Thyroid gland (tissue), 4 donors: ENCODE data around the gene TMEM259. TPM values are rescaled to one million over a fixed set of nuclear protein-coding genes. Genes with fewer than 3 reads are reported as not detected.

Source experiments
- DNase-seq, 2 donors: peaks; one replicate each; pipeline ENCODE4 v3.0.0-alpha.2; 2019
- H3K27ac ChIP-seq, 3 donors: fragments of 200-600 bp; sonication (generic); 1 replicate in 2 of 3; 2 replicates in 1 of 3; pipeline ENCODE4 v1.5.1; 2016 to 2019; ENCODE audit warnings: mild to moderate bottlenecking in 1 of 3, moderate library complexity in 1 of 3
- H3K27me3 ChIP-seq: fragments of 200-600 bp; sonication (generic); one replicate; pipeline ENCODE4 v1.5.1; 2019
- H3K36me3 ChIP-seq, 2 donors: fragments of 200-600 bp; sonication (generic); one replicate each; pipeline ENCODE4 v1.5.1; 2016 to 2019
- H3K4me1 ChIP-seq, 2 donors: fragments of 200-600 bp; sonication (generic); one replicate each; pipeline ENCODE4 v1.5.1; 2017 to 2019
- H3K4me3 ChIP-seq, 3 donors: fragments of 200-600 bp; sonication (generic); replicated peaks in 1 of 3; 1 replicate in 2 of 3; 2 replicates in 1 of 3; pipeline ENCODE4 v1.5.1; 2016; ENCODE audit warnings: mild to moderate bottlenecking in 1 of 3
- H3K9me3 ChIP-seq: fragments of 200-600 bp; sonication (generic); one replicate; pipeline ENCODE4 v1.5.1; 2017
- POLR2A ChIP-seq, 2 donors: fragments of 450-650 bp; IDR thresholded peaks; one replicate each; pipeline ENCODE4 v1.6.1; 2017; ENCODE audit warnings: antibody characterized with exemption in 2 of 2, mild to moderate bottlenecking in 2 of 2, moderate library complexity in 1 of 2
- WGBS, 2 donors: methylation state at CpG; one replicate each; pipeline ENCODE4 v1.1.5; 2017; 5-methylcytosine and 5-hydroxymethylcytosine counted together
- intact Hi-C: fragments of 100-400 bp; cut with DNase I; formaldehyde crosslinking; loops from one replicate; pipeline ENCODE4 v1.15.1; 2023
- total RNA-seq, 4 donors: library from RNA; depleted of rRNA; stranded (reverse); fragments of >200 nt; gene quantifications; one replicate each; pipeline ENCODE4 v1.2.3, GENCODE V29; 2016
- TF ChIP-seq, protein P1 (sequence below), 6 experiments: fragments of 200-600 bp in 3 of 6; fragments of 450-650 bp in 3 of 6; sonication (generic) in 3 of 6; IDR thresholded peaks; one replicate each; pipeline ENCODE4 v1.5.1; 2016 to 2019; ENCODE audit warnings: antibody characterized with exemption in 6 of 6, mild to moderate bottlenecking in 2 of 6, inconsistent platforms in 1 of 6, moderate library complexity in 1 of 6

TMEM259 gene
- total RNA-seq, 4 donors from 2014 or later, result 162 to 238 (median 192) TPM

DNA sequence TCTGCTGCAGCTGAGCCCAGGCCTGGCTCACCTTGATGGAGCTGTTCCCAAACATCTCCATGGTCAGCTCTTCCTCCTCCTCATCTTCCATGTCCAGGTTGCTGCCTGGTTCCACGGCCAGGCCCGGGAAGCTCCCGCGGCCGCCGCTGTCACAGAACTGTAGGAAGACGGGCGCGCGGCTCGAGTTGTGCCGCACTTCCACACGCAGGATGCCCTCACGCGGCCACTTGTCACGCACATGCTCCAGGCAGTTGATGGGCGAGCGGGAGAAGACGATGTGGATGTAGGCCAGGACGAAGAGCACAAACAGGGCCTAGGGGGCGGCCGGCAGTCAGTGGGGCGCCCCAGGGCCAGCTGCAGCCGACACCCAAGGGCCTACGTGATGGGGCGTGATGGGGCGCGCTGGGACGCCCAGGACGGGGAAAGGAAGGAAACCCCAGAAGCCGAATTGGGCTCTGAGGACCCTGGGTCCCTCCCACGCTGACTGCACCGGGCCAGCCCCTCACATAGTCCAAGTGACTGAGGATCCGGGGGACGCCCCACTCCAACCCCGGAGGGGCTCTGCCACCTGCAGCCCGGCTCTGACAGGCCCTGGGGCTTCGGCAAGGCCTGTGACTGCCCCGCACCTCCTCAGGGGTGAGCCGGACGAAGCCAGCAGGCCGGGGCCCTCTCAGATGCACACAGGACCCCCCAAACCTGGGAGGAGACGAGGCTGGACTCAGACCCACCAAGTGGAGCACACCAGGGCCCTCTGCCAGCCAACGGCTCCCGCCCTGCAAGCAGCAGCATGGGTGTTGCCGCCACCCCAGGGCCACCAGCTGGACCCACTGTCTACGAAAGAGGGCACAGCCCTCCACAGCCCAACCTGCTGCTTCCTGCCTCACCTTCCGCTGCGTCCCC lies 6.5 kb downstream of the TMEM259 start:
- H3K27ac ChIP-seq, result no peak overlapping the region
- no peaks in the 10 kb centered on the region for H3K27me3 ChIP-seq
- no peak for DNase-seq
- H3K36me3 ChIP-seq, result peaks cover 33 to 41% of the 10 kb centered on the region in 2 donors
- 96% methylated on average over 25 to 42 of the region's 49 CpGs for WGBS, 2 donors
- no peaks in the 10 kb centered on the region for H3K9me3 ChIP-seq
- TF ChIP-seq, protein P1, sequence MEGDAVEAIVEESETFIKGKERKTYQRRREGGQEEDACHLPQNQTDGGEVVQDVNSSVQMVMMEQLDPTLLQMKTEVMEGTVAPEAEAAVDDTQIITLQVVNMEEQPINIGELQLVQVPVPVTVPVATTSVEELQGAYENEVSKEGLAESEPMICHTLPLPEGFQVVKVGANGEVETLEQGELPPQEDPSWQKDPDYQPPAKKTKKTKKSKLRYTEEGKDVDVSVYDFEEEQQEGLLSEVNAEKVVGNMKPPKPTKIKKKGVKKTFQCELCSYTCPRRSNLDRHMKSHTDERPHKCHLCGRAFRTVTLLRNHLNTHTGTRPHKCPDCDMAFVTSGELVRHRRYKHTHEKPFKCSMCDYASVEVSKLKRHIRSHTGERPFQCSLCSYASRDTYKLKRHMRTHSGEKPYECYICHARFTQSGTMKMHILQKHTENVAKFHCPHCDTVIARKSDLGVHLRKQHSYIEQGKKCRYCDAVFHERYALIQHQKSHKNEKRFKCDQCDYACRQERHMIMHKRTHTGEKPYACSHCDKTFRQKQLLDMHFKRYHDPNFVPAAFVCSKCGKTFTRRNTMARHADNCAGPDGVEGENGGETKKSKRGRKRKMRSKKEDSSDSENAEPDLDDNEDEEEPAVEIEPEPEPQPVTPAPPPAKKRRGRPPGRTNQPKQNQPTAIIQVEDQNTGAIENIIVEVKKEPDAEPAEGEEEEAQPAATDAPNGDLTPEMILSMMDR (IDR thresholded peaks at IDR 0.05), result no peak
- TF ChIP-seq POLR2A (IDR thresholded peaks at IDR 0.05), result no peak
- intact Hi-C loops, result no loop called here
- H3K4me3 ChIP-seq, result no peak overlapping the region
- H3K4me1 ChIP-seq, result peaks cover 24 to 40% of the 10 kb centered on the region in 2 donors

DNA sequence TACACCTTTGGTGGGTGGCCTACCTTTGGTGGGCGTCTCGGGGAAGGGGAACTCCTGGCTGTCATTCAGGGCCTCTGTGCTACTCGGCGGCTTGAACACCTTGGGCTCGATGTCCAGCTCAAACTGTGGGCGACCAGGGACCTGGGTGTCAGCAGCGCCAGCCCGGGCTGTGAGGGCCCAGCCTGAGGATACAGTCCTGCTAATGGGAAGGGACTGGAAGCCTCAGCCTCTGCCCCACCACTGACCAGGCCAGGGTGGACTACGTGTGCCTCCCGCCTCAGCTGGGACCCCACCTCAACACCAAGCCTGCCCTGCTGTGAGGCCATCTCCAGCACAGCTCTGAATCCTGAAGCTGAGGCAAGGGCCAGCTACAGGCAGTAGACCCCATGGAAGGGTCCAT lies 7.7 kb downstream of the TMEM259 start:
- H3K9me3 ChIP-seq, result no peaks in the 10 kb centered on the region
- intact Hi-C loops, result no loop called here
- 100% methylated on average over 4 to 10 of the region's 10 CpGs for WGBS, 2 donors
- no peaks in the 10 kb centered on the region for H3K27me3 ChIP-seq
- no peak overlapping the region for H3K4me3 ChIP-seq
- no peak for TF ChIP-seq POLR2A (IDR thresholded peaks at IDR 0.05)
- TF ChIP-seq, protein P1 (IDR thresholded peaks at IDR 0.05), result no peak
- DNase-seq, result no peak
- H3K27ac ChIP-seq, result no peak overlapping the region
- peaks cover 41% of the 10 kb centered on the region in 2 donors for H3K36me3 ChIP-seq
- peaks cover 12 to 29% of the 10 kb centered on the region in 2 donors for H3K4me1 ChIP-seq

DNA sequence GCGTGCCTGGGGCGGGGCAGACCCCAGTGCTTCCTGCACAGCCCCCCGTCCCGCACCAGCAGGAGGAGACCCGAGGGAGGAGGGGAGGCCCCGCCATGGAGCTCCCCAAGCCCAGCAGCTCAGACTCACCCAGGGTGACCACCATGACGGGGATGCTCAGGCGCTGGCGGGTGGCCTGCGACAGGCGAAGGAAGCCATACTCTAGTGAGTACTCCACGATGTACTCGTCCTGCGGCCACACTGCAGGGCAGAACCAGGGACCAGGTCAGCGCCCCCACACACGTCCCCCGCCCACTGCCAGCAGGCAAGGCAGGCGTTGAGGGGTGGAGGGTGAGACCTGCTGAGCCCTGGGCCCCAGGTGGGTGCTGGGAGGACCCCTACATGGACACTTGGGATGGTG lies 8.6 kb downstream of the TMEM259 start:
- Histone ChIP-seq H3K27ac (no peak overlapping the region), H3K9me3 (no peaks in the 10 kb centered on the region), H3K4me3 (no peak overlapping the region), H3K36me3 (peaks cover 41 to 42% of the 10 kb centered on the region in 2 donors), H3K27me3 (no peaks in the 10 kb centered on the region), H3K4me1 (peaks cover 5 to 20% of the 10 kb centered on the region in 2 donors)
- intact Hi-C loops, result no loop called here
- WGBS, 2 donors, result 91% methylated on average over 8 of the region's 18 CpGs; no CpG with 5 or more reads in 1 of the 2 donors
- DNase-seq, result no peak
- no peak for TF ChIP-seq POLR2A (IDR thresholded peaks at IDR 0.05)
- TF ChIP-seq, protein P1 (IDR thresholded peaks at IDR 0.05), result no peak

DNA sequence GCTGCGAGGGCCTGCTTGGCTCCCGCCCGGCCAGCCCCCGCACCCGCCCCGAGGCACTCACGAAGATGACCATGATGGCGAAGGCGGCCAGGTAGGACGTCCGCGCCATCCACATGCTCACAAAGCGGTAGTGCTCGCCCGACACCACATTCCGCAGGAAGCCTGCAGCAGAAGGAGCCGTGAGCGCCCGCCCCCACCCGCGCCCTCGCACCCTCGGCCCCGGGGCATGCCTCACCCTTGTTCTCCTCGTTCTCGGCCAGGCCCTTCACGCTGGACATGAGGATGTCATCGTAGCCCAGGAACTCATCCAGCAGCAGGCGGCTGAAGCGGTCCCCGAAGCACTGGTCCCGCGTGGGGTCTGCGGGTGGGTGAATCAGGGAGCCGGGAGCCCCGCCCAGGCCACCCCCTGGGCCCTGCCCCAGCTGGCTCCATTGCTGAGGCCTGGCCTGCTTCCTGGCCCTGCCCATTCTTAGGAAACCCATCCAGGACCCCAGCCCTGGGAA lies 9.0 kb downstream of the TMEM259 start:
- intact Hi-C loops, result no loop called here
- Histone ChIP-seq H3K27ac (no peak overlapping the region), H3K4me1 (peaks cover under 1 to 15% of the 10 kb centered on the region in 2 donors), H3K4me3 (no peak overlapping the region), H3K9me3 (no peaks in the 10 kb centered on the region), H3K36me3 (peaks cover 41 to 42% of the 10 kb centered on the region in 2 donors), H3K27me3 (no peaks in the 10 kb centered on the region)
- TF ChIP-seq, protein P1 (IDR thresholded peaks at IDR 0.05), result no peak
- no peak for TF ChIP-seq POLR2A (IDR thresholded peaks at IDR 0.05)
- WGBS, 2 donors, result 91 to 97% methylated on average over 14 to 20 of the region's 36 CpGs
- no peak for DNase-seq
